ENCODE measurements around the gene TARM1.
"Not testable (repeated sequence)": the region's sequence is repeated elsewhere in the genome, so short reads cannot be mapped to it uniquely, and the experiment has no call there.

- TF ChIP-seq ARNT (IDR thresholded peaks at IDR 0.05); BHLHE40 (IDR thresholded peaks at IDR 0.05; ENCODE audit: borderline replicate concordance); FOXM1 (IDR thresholded peaks at IDR 0.05; ENCODE audit: borderline replicate concordance); SUZ12 (IDR thresholded peaks at IDR 0.05): not testable (repeated sequence)
Observed at GRCh38 chr19:54095859-54096616, 14.9 kb upstream of the TARM1 start.
